RPMI7951 (cell line): ENCODE measurements around the gene HMG20B. TPM values are rescaled to one million over a fixed set of nuclear protein-coding genes. Genes with fewer than 3 reads are reported as not detected.

ENCODE experiments used
- DNase-seq: peaks from one replicate; pipeline ENCODE4 v3.0.0-alpha.2; 2012; ENCODE audit warnings: low read depth
- total RNA-seq: library from RNA; depleted of rRNA; stranded (reverse); fragments of >200 nt; shearing (Covaris generic); gene quantifications from 2 replicates; pipeline ENCODE4 v1.2.3, GENCODE V29; 2014; rRNA removed

The HMG20B gene
- total RNA-seq, 1 experiment from 2014 or later, result 135 TPM

DNA sequence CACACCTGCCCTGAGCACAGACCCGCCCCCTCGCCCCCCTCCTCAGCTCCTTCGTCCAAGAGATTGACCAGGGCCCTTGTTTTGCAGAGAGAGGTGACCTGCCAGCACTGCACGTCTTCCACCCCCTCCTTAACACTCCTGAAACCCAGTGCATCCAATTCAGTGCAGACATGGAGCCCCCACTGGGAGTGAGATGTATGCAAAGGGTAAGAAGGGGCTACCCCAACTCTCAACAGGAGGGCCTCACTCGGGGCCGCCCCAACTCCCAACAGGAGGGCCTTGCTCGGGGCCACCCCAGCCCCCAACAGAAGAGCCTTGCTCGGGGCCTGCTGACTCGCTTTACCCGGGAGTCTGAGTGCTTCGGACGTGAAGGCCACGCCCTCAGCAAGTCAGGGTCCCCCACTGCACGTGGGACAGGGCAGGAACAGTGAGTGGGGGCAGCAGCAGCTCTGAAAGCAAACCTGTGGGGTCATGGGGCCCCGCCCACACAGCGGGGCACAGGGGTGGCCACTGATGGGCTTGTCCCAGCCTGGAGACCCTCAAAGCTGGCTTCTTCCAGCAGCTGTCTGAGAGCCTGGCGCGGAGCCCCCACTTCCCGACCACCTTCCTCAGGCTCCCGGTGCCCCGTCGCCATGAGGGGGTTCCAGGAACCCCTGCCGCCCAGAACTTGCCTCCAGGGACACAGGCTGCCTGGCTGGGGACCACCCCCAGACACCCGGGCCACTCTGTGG is 48.2 kb downstream of the HMG20B start:
- DNase-seq, result no peak

DNA sequence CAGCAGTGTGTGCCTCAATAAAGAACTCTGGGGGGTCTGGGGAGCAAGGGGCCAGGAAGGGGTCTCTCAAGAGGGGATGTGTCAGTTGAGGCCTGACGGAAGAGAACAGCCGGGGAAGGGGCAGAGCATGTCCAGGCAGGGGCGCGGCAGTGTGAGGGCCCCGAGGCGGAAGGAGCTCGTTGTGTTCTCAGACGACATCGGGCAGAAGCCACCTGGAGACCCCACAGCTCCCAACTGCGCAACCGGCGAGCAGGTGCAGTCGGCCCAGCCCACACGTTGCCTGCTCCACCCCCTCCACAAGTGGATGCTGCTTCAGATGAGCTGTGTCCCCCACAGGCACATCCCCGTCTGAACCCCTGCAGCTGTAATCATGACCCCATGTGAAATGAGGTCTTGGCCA is 48.9 kb downstream of the HMG20B start:
- DNase-seq, result no peak

DNA sequence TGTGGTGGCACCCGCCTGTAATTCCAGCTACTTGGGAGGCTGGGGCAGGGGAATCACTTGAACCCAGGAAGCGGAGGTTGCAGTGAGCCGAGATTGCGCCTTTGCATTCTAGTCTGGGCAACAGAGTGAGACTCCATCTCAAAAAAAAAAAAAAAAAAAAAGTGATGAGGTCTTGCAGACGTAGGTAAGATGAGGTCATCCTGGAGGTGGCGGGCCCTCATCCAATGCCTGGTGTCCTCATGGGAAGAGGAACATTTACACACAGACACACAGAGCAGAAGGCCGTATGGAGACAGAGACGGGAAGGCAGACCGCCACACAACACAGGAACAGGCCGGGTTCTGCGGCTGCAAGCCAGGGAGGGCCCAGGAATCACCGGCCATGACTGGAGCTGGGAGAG is 49.5 kb downstream of the HMG20B start:
- DNase-seq, result no peak

DNA sequence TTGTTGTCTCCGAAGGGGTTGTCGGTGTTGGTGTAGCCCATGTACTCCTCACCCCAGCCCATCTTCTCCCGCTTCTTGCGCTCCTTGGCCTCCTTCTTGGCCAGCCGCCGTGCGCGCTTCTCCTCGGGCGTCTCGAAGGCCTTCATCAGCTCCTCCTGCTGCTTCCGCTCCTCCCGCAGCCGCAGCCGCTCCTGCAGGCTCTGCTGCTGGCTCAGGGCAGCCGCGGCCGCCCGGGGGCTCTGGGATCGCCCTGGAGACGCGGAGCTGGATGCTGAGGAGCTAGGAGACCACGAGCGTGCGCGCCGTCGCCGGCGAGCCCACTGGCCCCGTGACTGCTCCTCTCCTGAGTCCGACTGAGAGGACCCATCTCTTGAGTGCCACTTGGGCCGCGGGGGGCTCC is 51.0 kb downstream of the HMG20B start:
- no peak for DNase-seq

DNA sequence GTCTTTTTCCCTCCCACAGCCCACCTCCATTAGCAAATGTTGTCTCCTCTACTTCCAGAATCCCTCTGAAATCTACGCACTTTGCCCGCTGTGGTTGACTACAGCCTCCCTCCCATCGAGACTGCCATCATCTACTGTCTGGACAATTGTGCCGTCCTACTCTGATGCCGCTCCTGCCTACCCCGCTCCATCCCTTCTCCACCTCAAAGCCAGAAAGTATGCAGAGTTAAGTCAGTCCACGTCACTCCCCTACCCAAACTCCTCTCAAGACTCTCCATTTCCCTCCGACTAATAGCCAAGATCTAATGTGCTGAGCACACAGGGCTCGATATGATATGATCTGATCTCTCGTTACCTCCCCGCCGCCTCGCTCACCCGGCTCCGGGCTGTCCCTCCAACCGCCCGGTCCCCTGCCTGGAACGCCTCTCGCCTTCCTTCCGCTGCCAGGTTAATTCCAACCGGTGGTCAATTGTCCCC is 53.3 kb downstream of the HMG20B start:
- no peak for DNase-seq

DNA sequence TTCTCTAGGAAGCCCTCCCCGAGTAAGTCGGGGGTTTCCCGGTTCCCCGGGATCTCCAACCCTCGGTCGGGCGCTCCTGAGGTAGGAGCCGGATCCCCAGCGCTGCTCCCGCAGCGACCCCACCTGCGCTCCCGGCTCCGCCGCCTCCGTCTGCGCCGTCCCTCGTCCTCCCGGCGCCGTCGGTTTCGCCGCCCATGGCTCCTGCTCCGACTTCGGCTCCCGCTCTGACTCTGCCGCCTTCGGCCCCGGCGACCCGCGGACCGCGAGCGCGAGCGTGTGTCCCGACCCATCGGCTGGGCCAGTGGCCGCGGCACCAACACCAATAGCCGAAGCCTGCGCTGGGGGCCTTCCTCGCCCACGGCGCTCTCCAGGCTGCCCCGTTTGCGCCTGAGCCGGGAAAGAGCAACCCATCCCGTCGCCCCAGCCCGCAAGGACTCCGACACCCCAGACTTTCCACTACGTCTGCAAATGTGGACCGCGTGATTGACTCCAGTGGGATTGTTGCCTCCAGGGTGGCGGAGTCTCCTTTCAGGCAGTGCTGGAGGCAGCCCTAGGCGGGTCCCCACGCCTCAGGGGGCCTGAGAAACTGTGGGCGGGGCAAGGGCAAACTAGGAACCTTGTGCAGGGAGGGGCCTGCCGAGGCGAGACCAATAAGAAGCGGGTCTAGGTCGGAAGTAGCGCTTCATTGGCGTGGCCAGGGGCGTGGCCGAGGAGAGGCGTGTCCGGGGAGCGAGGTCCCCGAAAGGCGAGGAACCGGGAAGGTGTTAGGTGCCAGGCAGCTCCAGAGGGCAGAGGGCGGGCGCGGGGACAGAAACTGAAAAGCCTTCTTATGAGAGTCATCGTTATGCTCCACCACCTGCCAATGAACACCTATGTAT is 54.0 kb downstream of the HMG20B start, which contains the start of gene CACTIN:
Gene CACTIN, minus strand, starts transcription at position 318 of the 878 bp plus-strand sequence. Its CDS starts 28 bp downstream, at position 290.
- peak; percentile 98 for DNase-seq

DNA sequence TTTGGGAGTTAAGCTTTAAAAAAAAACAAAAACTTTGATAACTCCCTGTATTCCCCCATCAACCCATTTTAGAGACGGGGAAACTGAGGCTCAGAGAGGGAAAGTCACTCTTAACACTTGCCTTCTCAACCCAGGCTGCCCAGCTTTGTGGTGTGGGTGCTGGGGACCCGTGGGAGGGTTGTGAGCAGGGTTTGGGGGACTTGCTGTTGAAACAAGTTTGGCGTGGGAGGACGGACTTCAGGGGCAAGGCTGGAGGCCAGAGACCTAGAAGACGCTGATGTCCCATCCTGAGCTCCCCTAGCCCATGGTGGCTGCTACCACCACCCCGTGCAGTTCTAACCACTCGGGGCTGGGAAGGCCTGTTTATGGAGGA is 54.6 kb downstream of the HMG20B start:
- no peak for DNase-seq

Other genes with a start within 250 kb of the HMG20B start
- 20.9 and 21.2 TPM in 2 replicates for gene NFIC, start 206.4 kb upstream of the HMG20B start, total RNA-seq
- gene SMIM24, start 92.4 kb upstream of the HMG20B start, total RNA-seq, result not detected in 2 replicates
- gene SMIM44, start 89.5 kb upstream of the HMG20B start, total RNA-seq, result not detected in 2 replicates
- 7.1 and 9.1 TPM in 2 replicates for gene DOHH, start 72.3 kb upstream of the HMG20B start, total RNA-seq
- gene FZR1, start 66.6 kb upstream of the HMG20B start, total RNA-seq, result 37.2 and 48.2 TPM in 2 replicates
- gene TEKTIP1, start 33.8 kb upstream of the HMG20B start, total RNA-seq, result not detected in 2 replicates
- gene MFSD12, start 15.4 kb upstream of the HMG20B start, total RNA-seq, result 205 and 240 TPM in 2 replicates
- 0.49 and 0.96 TPM in 2 replicates for gene GIPC3, start 12.5 kb downstream of the HMG20B start, total RNA-seq
- gene TBXA2R, start 33.9 kb downstream of the HMG20B start, total RNA-seq, result 4.3 and 4.4 TPM in 2 replicates
- gene CACTIN, start 53.8 kb downstream of the HMG20B start, total RNA-seq, result 16.5 and 21.6 TPM in 2 replicates
- gene PIP5K1C, start 127.5 kb downstream of the HMG20B start, total RNA-seq, result 13.1 and 13.9 TPM in 2 replicates
- not detected in 2 replicates for gene TJP3, start 135.4 kb downstream of the HMG20B start, total RNA-seq
- gene APBA3, start 188.7 kb downstream of the HMG20B start, total RNA-seq, result 5.8 and 15.0 TPM in 2 replicates
- 90.7 and 103 TPM in 2 replicates for gene MRPL54, start 189.7 kb downstream of the HMG20B start, total RNA-seq
- not detected in 2 replicates for gene RAX2, start 199.3 kb downstream of the HMG20B start, total RNA-seq
- gene MATK, start 213.4 kb downstream of the HMG20B start, total RNA-seq, result not detected in 2 replicates